ENCODE results near the gene PDSS2. TPM values are rescaled to one million over a fixed set of nuclear protein-coding genes. Genes with fewer than 3 reads are reported as not detected.

The PDSS2 gene
- total and polyA plus RNA-seq, 7 donors: 4.7 to 16.7 (median 9.3) TPM

- DNase-seq (no peak), ATAC-seq (no peak)
- WGBS, 3 donors: 80 to 99% (median 86%) methylated on average over 3 of the region's 3 CpGs
- intact Hi-C loops (cut with DNase I): no loop called here
- Histone ChIP-seq H3K4me3 (peak overlapping the region; percentile 16), H3K27me3 (ENCODE audit: insufficient read depth in 3 of 3, low read length in 2 of 3) (no peaks in the 10 kb centered on the region), H3K36me3 (ENCODE audit: insufficient read depth in 1 of 2, low read depth in 1 of 2) (no peaks in the 10 kb centered on the region), H3K9me3 (no peaks in the 10 kb centered on the region), H3K27ac (no peak overlapping the region), H3K4me1 (peaks cover 6% of the 10 kb centered on the region)
- no peak for TF ChIP-seq CTCF (IDR thresholded peaks at IDR 0.05)
These were observed 213.0 kb downstream of the PDSS2 start for GRCh38 chr6:107246249-107246971.

GRCh38 chr6:107244742-107245480 lies 214.5 kb downstream of the PDSS2 start:
- H3K4me1 ChIP-seq: peaks cover 6% of the 10 kb centered on the region
- H3K4me3 ChIP-seq: no peak overlapping the region
- no peaks in the 10 kb centered on the region for H3K36me3 ChIP-seq (ENCODE audit: insufficient read depth in 1 of 2, low read depth in 1 of 2)
- DNase-seq (no peak), ATAC-seq (no peak)
- no peaks in the 10 kb centered on the region for H3K27me3 ChIP-seq (ENCODE audit: insufficient read depth in 3 of 3, low read length in 2 of 3)
- intact Hi-C loops (cut with DNase I): no loop called here
- TF ChIP-seq CTCF (IDR thresholded peaks at IDR 0.05): no peak
- no peaks in the 10 kb centered on the region for H3K9me3 ChIP-seq
- no peak overlapping the region for H3K27ac ChIP-seq
- WGBS, 3 donors: 89 to 92% (median 91%) methylated on average over 4 of the region's 4 CpGs

GRCh38 chr6:107244082-107244741 lies 215.2 kb downstream of the PDSS2 start:
- Histone ChIP-seq H3K36me3 (ENCODE audit: insufficient read depth in 1 of 2, low read depth in 1 of 2) (no peaks in the 10 kb centered on the region), H3K27me3 (ENCODE audit: insufficient read depth in 3 of 3, low read length in 2 of 3) (no peaks in the 10 kb centered on the region), H3K4me1 (peaks cover 6% of the 10 kb centered on the region), H3K9me3 (no peaks in the 10 kb centered on the region), H3K27ac (no peak overlapping the region), H3K4me3 (no peak overlapping the region)
- WGBS, 3 donors: 85 to 88% (median 87%) methylated on average over 4 of the region's 4 CpGs
- ATAC-seq (no peak), DNase-seq (no peak)
- intact Hi-C loops (cut with DNase I): no loop called here
- no peak for TF ChIP-seq CTCF (IDR thresholded peaks at IDR 0.05)

GRCh38 chr6:107243471-107243870 lies 215.9 kb downstream of the PDSS2 start:
- H3K36me3 ChIP-seq (ENCODE audit: insufficient read depth in 1 of 2, low read depth in 1 of 2): no peaks in the 10 kb centered on the region
- DNase-seq: no peak
- H3K4me1 ChIP-seq: peaks cover 6% of the 10 kb centered on the region
- no peaks in the 10 kb centered on the region for H3K9me3 ChIP-seq
- no peak for ATAC-seq
- WGBS, 3 donors: 94 to 97% (median 96%) methylated on average over 2 of the region's 2 CpGs
- H3K27ac ChIP-seq: no peak overlapping the region
- intact Hi-C loops (cut with DNase I): no loop called here
- H3K27me3 ChIP-seq (ENCODE audit: insufficient read depth in 3 of 3, low read length in 2 of 3): no peaks in the 10 kb centered on the region
- H3K4me3 ChIP-seq: no peak overlapping the region
- no peak for TF ChIP-seq CTCF (IDR thresholded peaks at IDR 0.05)
